Jurkat, Clone E6-1 (cell line): ENCODE data around the gene CIAO1. TPM values are rescaled to one million over a fixed set of nuclear protein-coding genes. Genes with fewer than 3 reads are reported as not detected.
A peak's percentile ranks its signal among the peaks of the same experiment; 100 is the strongest.
"Not testable (repeated sequence)": the region's sequence is repeated elsewhere in the genome, so short reads cannot be mapped to it uniquely, and the experiment has no call there.

Experiments
- DNase-seq: peaks from one replicate; pipeline ENCODE4 v3.0.0-alpha.2; 2011; ENCODE audit warnings: low read depth, low spot score
- H3K4me3 ChIP-seq: 2 replicates; pipeline ENCODE4 v1.5.1; 2011; ENCODE audit warnings: mild to moderate bottlenecking, low read length, control low read depth, moderate library complexity
- polyA plus RNA-seq: library from polyadenylated mRNA; unstranded; fragments of >200 nt; gene quantifications from one replicate; pipeline ENCODE4 v1.2.1, GENCODE V29; 2012; ENCODE audit warnings: missing spikeins; ENCODE audit not compliant: insufficient read length, insufficient read depth

CIAO1 gene
- 78.8 TPM for polyA plus RNA-seq

- peak; percentile 93 for DNase-seq
- peak within 1 kb of the TSS; percentile 99 for H3K4me3 ChIP-seq
Observed at GRCh38 chr2:96265840-96266679, at the start of gene CIAO1, which contains the start of gene TMEM127. Gene CIAO1, plus strand, starts transcription at chr2:96266225. Its CDS starts 126 bp downstream, at chr2:96266351. Gene TMEM127, minus strand, starts transcription at chr2:96265997. Its CDS starts 616 bp downstream, at chr2:96265381.

GRCh38 chr2:96218508-96219131, 47.4 kb upstream of the CIAO1 start:
- DNase-seq, result no peak
- H3K4me3 ChIP-seq, result no peak overlapping the region

DNA sequence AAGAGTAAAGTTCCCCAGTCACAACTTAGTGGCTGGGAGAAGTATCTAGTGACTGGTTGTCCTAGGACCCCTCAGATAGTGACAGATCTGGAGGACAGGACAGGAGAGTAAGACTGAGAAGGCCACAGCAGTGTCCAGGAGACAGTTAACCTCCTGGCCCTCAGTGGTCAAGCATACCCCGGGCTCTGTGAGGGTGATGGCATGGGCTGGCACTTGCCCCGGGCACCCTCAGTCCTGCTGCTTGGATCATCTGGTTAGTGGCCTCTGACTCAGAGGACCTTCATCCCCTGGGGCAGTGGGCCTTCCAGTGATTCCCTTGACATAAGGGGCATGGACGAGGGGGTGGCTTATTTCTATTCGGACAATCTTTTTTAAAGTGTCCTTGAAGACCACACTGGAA, 46.1 kb upstream of the CIAO1 start:
- DNase-seq, result not testable (repeated sequence)

DNA sequence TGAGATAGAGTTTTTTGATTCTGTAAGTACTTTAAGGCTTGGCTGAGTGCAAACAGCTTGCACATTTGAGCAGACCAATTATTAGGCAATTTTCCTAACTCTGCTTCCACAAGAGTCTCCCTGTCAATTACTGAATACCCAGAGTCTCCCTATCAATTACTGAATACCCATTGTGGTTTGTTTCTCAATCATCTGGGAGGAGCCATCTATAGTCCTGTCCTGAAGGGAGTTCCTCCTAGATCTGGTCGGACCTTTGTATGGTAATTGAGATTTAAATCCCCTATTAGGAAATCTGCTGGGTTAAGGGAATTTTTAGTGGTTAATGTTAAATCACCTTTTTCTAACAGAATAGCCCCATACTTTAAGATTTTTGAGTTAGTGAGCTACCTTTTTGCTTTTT, 44.9 kb upstream of the CIAO1 start:
- H3K4me3 ChIP-seq, DNase-seq: not testable (repeated sequence)

More for the DNA sequence above, 46.1 kb upstream of the CIAO1 start:
- H3K4me3 ChIP-seq, result not testable (repeated sequence)

DNA sequence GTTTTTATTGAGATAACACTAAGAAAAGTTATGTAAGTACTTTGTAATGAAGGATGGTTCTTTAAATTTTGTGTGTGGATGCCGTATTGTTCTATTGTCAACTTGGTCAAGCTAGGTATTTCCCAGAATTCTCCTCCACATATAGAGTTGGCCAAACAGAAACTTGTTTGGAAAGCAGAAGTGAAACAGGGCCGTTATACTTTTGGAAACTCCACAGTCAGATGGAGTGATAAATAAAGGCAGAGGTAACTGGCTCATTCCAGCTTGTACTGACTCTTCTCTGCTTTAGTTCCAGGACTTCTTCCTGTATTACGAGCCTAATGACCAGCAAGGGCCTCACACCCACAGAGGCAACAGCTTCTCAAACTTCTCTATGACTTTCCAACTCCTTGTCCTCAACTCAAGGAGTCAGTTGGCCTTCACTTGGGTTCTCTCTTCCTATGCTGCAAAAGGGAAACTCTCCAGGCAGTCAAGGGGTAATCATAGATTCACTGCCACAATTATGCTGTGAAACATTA, 41.0 kb upstream of the CIAO1 start:
- DNase-seq, result no peak

GRCh38 chr2:96231316-96231715, 34.7 kb upstream of the CIAO1 start:
- DNase-seq, result no peak
- no peak overlapping the region for H3K4me3 ChIP-seq

More for the DNA sequence above, 41.0 kb upstream of the CIAO1 start:
- H3K4me3 ChIP-seq, result no peak overlapping the region

DNA sequence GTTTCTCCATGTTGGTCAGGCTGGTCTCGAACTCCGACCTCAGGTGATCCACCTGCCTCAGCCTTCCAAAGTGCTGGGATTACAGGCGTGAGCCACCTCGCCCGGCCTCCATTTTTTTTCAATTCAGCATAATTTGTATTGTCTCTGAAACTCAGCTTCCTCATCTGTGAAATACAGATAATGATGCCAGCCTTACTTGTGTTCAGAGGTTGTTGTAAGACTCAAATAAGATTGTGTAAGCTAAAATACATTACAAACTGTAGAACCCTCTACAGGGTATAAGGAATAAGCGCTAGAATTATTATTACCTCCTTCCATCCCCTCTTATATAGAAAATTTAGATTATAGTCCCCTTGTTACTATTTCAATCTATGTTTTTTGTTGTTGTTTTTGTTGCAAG, 32.6 kb upstream of the CIAO1 start:
- DNase-seq, result no peak
- H3K4me3 ChIP-seq, result no peak overlapping the region

DNA sequence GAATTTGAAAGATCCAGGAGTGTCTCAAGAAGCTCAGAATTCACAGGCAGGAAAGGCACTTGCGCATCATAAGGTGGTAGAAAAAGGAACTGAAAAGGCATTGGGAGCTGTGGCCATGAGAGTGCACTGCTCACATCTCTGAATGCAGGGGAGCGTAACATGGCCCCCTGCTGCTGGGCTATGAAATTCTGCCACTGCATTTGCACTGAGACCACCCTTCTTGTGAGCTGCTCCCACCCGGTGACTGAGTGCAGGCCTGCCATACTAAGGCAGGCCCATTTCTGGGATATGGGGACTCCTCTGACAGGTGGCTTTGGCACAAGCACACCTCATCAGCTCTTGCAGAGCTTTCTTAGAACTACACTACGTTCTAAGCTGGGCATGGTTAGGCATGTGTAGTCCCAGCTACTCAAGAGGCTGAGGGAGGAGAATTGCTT, 32.1 kb upstream of the CIAO1 start:
- H3K4me3 ChIP-seq, result no peak overlapping the region
- DNase-seq, result peak; percentile 6

DNA sequence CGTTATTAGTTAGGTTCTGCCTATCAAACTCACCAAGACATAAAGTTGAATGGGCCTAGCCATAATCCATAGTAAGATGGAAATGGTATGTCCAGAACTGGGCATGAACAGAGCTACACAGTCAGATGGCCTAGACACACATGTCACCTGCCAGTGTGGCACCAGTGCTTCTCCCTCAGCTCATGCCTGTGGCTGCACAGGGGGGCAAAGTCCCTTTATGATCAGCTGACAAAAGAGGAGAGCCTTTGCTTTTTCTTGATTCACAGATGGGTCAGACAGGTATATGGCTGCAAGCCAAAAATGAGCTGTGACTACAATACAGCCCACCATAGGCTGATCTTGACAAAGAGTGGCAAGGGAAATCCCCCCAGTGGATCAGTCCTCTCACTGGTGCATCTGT, 29.1 kb upstream of the CIAO1 start:
- no peak overlapping the region for H3K4me3 ChIP-seq
- no peak for DNase-seq

DNA sequence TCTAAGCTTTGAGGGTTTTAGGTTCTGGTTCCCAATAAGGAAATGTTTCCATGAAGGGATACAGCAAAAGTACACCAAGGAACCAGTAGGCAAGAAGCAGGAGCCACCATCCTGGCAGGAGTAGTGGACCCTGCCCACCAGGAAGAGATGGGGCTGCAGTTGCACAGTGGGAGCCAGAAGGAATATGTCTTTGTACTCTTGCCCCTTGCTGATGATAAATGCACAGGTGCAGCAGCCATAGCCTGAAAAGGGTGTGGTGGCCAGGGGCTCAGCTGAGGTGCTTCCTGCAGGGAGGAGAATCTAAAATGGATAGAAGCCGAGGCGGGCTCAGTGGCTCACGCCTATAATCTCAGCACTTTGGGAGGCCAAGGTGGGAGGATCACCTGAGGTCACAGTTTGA, 27.8 kb upstream of the CIAO1 start:
- no peak for DNase-seq

GRCh38 chr2:96239091-96239490, 26.9 kb upstream of the CIAO1 start:
- H3K4me3 ChIP-seq, result no peak overlapping the region
- no peak for DNase-seq

More for the DNA sequence above, 27.8 kb upstream of the CIAO1 start:
- no peak overlapping the region for H3K4me3 ChIP-seq

DNA sequence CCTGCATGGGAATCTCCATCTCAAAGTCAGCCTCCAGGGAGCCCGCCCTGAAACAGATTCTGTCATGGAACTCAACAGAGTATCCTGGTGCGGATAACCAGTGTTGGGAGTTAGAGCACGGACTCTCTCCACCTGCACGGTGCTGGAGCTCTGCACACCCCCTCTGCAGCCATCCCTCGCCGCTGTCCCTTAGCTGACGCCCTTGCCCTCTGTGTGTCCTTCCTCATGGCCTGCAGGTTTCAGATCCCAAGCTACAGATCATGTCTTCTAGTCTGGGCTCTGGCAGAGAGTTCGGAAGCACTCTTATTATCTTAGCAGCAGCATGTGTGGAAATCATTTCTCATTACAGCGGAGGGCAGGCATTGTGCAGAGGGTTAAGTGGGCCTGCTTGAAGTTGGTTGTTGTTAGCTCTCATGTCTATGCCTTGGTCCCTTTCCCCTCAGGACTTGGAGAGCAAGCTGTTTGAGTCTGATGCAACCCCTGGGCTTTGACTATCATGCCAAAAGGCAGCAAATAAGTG, 26.2 kb upstream of the CIAO1 start:
- no peak overlapping the region for H3K4me3 ChIP-seq
- no peak for DNase-seq

- no peak overlapping the region for H3K4me3 ChIP-seq
Observed at GRCh38 chr2:96240341-96241038, 25.5 kb upstream of the CIAO1 start.

DNA sequence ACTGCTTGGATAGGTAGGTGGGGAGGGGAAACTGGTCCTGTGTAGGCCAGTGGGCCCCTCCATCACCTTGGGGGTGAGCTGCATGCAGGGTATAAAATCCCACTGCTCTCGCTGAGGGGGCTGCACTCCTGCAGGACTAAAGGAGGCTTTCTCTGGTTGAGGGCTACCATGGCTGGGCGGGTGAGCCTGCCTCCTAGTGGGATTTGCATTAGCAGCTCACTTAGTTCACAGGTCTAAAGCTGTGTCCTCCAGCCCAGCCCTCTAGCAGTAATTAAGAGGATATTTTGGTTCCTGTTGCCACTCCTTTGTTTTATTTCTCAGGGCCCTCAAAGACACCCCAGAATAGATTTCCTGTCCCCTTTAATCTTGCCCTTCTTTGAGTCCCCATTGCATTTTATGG, 24.8 kb upstream of the CIAO1 start:
- H3K4me3 ChIP-seq, result no peak overlapping the region
- DNase-seq, result no peak

More at GRCh38 chr2:96240341-96241038, 25.5 kb upstream of the CIAO1 start:
- DNase-seq, result no peak

DNA sequence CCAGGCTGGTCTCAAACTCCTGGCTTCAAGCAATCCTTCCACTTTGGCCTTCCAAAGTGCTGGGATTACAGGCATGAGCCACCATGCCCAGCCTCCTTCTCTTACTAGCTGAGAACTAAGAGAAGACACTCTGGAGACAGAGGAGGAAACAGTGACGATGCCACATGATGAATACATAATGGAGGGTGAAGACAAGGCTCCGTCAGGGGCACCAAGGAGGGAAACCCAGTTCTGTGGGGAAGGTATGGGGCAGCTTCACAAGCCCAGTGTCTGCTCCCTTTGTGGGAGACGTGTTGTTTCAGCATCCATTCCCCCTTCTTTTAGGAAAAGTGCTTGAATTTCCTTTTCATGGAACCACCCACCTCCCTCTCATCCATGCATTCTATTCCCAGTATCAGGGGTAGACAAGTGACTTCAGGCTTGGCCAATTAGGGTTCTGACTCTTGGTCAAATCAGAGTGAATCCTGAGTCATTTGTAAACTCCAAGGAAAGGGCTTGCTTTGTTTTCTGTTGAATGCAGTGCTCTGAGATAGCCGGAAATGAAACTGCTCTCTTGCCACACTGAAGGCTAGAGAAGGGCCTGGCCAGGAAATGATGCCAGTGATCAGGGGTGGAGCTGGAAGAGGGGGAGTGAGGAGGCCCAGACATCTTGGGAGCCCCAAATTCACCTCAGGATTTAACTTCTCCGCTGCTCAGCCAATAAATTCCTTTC, 24.0 kb upstream of the CIAO1 start:
- H3K4me3 ChIP-seq, result no peak overlapping the region
- DNase-seq, result peak; percentile 28

- no peak for DNase-seq
- no peak overlapping the region for H3K4me3 ChIP-seq
Observed at GRCh38 chr2:96243843-96244242, 22.2 kb upstream of the CIAO1 start.

GRCh38 chr2:96245609-96246390, 20.2 kb upstream of the CIAO1 start:
- DNase-seq, result no peak
- no peak overlapping the region for H3K4me3 ChIP-seq

DNA sequence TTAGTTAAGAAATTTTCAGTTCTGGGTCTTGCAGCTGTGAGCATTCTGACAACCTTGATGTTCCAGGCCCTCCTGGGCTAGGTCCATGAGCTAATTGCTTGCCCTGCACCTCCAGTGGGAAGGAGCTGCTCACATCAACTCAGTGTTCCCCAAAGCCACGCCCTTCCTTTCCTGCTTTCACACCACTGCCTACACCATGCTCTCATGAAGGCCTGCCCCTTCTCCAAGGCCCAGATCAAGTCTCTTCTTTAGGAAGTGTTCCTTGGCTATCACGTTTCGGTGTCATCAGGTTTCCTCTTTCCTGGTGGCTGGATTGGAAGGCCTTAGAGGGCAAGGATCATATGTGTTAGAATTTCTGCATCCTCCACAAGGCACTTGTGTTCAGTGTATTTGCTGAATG, 19.0 kb upstream of the CIAO1 start:
- H3K4me3 ChIP-seq, result no peak overlapping the region
- DNase-seq, result no peak
